ENCODE data around the gene PACS2. TPM values are rescaled to one million over a fixed set of nuclear protein-coding genes. Genes with fewer than 3 reads are reported as not detected.

The PACS2 gene
- total and polyA plus RNA-seq, 2 of the 4 experiments (the other 2 are of a cell fraction) = 15.6 to 32.2 TPM

GRCh38 chr14:105385322-105385637 is 70.7 kb downstream of the PACS2 start:
- no peak overlapping the region for H2AK9ac ChIP-seq (replicated peaks; ENCODE audit: low read depth, low read length, poor library complexity)
- dilution Hi-C loops (cut with HindIII; ENCODE audit: low sequenced_read_pairs, unreplicated experiment) = no loop called here

More at GRCh38 chr14:105385322-105385637, 70.7 kb downstream of the PACS2 start:
- ChIA-PET POLR2A (ENCODE audit: unreplicated experiment) (no interaction called here), CTCF (no interaction called here)
- no peaks in the 10 kb centered on the region for H3K27me3 ChIP-seq (ENCODE audit: control insufficient read depth, insufficient read depth, low read length)
- H3K14ac ChIP-seq (replicated peaks; ENCODE audit: low read depth, low read length) = no peak overlapping the region
- no peak overlapping the region for H3K9ac ChIP-seq (ENCODE audit: low read depth, low read length)
- no peak overlapping the region for H3K4me2 ChIP-seq (ENCODE audit: low read depth, low read length)
- no peak overlapping the region for H2BK120ac ChIP-seq (ENCODE audit: low read depth, low read length)
- no peak overlapping the region for H4K8ac ChIP-seq (ENCODE audit: low read depth in 2 of 2, low read length in 2 of 2)
- DNase-seq (no peak), ATAC-seq (ENCODE audit: low read depth) (no peak)
- H2BK5ac ChIP-seq (ENCODE audit: low read depth, low read length, poor library complexity, severe bottlenecking) = no peak overlapping the region
- in situ Hi-C loops (cut with MboI; ENCODE audit: low sequenced_read_pairs) = no loop called here
- H2AFZ ChIP-seq (replicated peaks; ENCODE audit: low read length, poor library complexity) = no peak overlapping the region
- no peak overlapping the region for H3K4me3 ChIP-seq (ENCODE audit: insufficient read depth, low read depth, low read length)
- no peak overlapping the region for H3K4ac ChIP-seq (ENCODE audit: low read depth, low read length)
- no peak overlapping the region for H3K56ac ChIP-seq (ENCODE audit: extremely low read depth, insufficient read depth, low read length)
- TF ChIP-seq BHLHE40 (IDR thresholded peaks at IDR 0.05; ENCODE audit: low read depth, low read length) (no peak), MAZ (IDR thresholded peaks at IDR 0.05; ENCODE audit: borderline replicate concordance, low read depth, low read length) (no peak), RFX5 (IDR thresholded peaks at IDR 0.05; ENCODE audit: low read depth, low read length) (no peak), FOS (IDR thresholded peaks at IDR 0.05; ENCODE audit: low read depth, low read length) (no peak), POLR2A (IDR thresholded peaks at IDR 0.05; ENCODE audit: low read depth, low read length) (no peak), RAD21 (IDR thresholded peaks at IDR 0.05; ENCODE audit: low read length) (no peak), CEBPB (IDR thresholded peaks at IDR 0.05; ENCODE audit: low read depth, low read length) (no peak), NFE2L2 (IDR thresholded peaks at IDR 0.05; ENCODE audit: low read depth, low read length) (no peak), SMC3 (IDR thresholded peaks at IDR 0.05; ENCODE audit: low read depth, low read length) (no peak), MXI1 (IDR thresholded peaks at IDR 0.05; ENCODE audit: borderline replicate concordance, low read depth, low read length) (no peak), ELK1 (IDR thresholded peaks at IDR 0.05; ENCODE audit: borderline replicate concordance, low read depth, low read length) (no peak), RCOR1 (IDR thresholded peaks at IDR 0.05; ENCODE audit: insufficient replicate concordance, low read length) (no peak)
- TF ChIP-seq, protein P1, sequence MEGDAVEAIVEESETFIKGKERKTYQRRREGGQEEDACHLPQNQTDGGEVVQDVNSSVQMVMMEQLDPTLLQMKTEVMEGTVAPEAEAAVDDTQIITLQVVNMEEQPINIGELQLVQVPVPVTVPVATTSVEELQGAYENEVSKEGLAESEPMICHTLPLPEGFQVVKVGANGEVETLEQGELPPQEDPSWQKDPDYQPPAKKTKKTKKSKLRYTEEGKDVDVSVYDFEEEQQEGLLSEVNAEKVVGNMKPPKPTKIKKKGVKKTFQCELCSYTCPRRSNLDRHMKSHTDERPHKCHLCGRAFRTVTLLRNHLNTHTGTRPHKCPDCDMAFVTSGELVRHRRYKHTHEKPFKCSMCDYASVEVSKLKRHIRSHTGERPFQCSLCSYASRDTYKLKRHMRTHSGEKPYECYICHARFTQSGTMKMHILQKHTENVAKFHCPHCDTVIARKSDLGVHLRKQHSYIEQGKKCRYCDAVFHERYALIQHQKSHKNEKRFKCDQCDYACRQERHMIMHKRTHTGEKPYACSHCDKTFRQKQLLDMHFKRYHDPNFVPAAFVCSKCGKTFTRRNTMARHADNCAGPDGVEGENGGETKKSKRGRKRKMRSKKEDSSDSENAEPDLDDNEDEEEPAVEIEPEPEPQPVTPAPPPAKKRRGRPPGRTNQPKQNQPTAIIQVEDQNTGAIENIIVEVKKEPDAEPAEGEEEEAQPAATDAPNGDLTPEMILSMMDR (conservative IDR thresholded peaks at IDR 0.05; ENCODE audit: low read depth, low read length) = no peak
- TF ChIP-seq, protein P2, sequence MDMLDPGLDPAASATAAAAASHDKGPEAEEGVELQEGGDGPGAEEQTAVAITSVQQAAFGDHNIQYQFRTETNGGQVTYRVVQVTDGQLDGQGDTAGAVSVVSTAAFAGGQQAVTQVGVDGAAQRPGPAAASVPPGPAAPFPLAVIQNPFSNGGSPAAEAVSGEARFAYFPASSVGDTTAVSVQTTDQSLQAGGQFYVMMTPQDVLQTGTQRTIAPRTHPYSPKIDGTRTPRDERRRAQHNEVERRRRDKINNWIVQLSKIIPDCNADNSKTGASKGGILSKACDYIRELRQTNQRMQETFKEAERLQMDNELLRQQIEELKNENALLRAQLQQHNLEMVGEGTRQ (IDR thresholded peaks at IDR 0.05; ENCODE audit: low read depth, low read length) = no peak
- intact Hi-C loops (cut with micrococcal nuclease) = no loop called here
- BruUV-seq (replicated peaks) = no TSS peak
- no peak overlapping the region for H2BK20ac ChIP-seq (ENCODE audit: low read depth, low read length)
- H4K5ac ChIP-seq (ENCODE audit: low read depth, low read length) = no peak overlapping the region
- H4K20me1 ChIP-seq (ENCODE audit: insufficient read depth, low read length) = no peaks in the 10 kb centered on the region
- WGBS, 2 experiments (ENCODE audit: extremely low coverage in 2 of 2, insufficient read length in 1 of 2) = 100% methylated on average over 2 of the region's 19 CpGs; no CpG with 5 or more reads in 1 of the 2 experiments
- no peak overlapping the region for H3K27ac ChIP-seq (ENCODE audit: insufficient read depth, low read length)
- H3K18ac ChIP-seq (ENCODE audit: low read depth, low read length) = no peak overlapping the region
- peaks cover 31% of the 10 kb centered on the region; the same call in 1 of the 2 replicates for H3K36me3 ChIP-seq (ENCODE audit: control insufficient read depth, insufficient read depth, low read length)
- no peak overlapping the region for H2BK15ac ChIP-seq (ENCODE audit: low read depth, low read length)
- H3K79me1 ChIP-seq (ENCODE audit: low read depth in 1 of 2, low read length in 2 of 2) = no peaks in the 10 kb centered on the region
- no peaks in the 10 kb centered on the region for H3K9me1 ChIP-seq (ENCODE audit: insufficient read depth, low read length)
- H3K23ac ChIP-seq (ENCODE audit: low read depth, low read length) = no peak overlapping the region
- no peaks in the 10 kb centered on the region for H3K4me1 ChIP-seq (ENCODE audit: control insufficient read depth, insufficient read depth, low read length)
- no peak overlapping the region for H2AK5ac ChIP-seq (ENCODE audit: low read depth, low read length)
- H3K9me3 ChIP-seq (ENCODE audit: control insufficient read depth, insufficient read depth, low read length) = no peaks in the 10 kb centered on the region
- H4K91ac ChIP-seq (ENCODE audit: insufficient read depth, low read depth, low read length) = no peak overlapping the region

All from IMR-90 (cell line).